Neuronal stem cell (in vitro differentiated cells): ENCODE measurements around the gene ACVR2A.

Experiments used
- DNase-seq: peaks from one replicate; pipeline ENCODE4 v3.0.0-alpha.2; 2013; ENCODE audit warnings: low spot score
- H2AFZ ChIP-seq: one replicate; pipeline ENCODE4 v1.6.1; 2013; ENCODE audit warnings: mild to moderate bottlenecking, low read length, inconsistent platforms
- H2AK5ac ChIP-seq: 2 replicates; pipeline ENCODE4 v1.6.1; 2013; ENCODE audit warnings: low read depth, mild to moderate bottlenecking, inconsistent platforms, low read length, moderate library complexity, mixed read lengths
- H2BK120ac ChIP-seq: 2 replicates; pipeline ENCODE4 v1.6.1; 2013; ENCODE audit warnings: low read depth, mild to moderate bottlenecking, inconsistent platforms, low read length, moderate library complexity, mixed read lengths
- H2BK12ac ChIP-seq: one replicate; pipeline ENCODE4 v1.6.1; 2013; ENCODE audit warnings: low read length, inconsistent platforms
- H2BK15ac ChIP-seq: 2 replicates; pipeline ENCODE4 v1.6.1; 2013; ENCODE audit warnings: mild to moderate bottlenecking, low read length, inconsistent platforms, mixed read lengths
- H2BK5ac ChIP-seq: one replicate; pipeline ENCODE4 v1.6.1; 2013; ENCODE audit warnings: inconsistent platforms, mild to moderate bottlenecking, low read length, moderate library complexity
- H3K14ac ChIP-seq: one replicate; pipeline ENCODE4 v1.6.1; 2013; ENCODE audit warnings: low read length, inconsistent platforms
- H3K18ac ChIP-seq: 2 replicates; pipeline ENCODE4 v1.6.1; 2013; ENCODE audit warnings: low read length, inconsistent platforms
- H3K23ac ChIP-seq: 2 replicates; pipeline ENCODE4 v1.6.1; 2013; ENCODE audit warnings: low read depth, mild to moderate bottlenecking, mixed read lengths, low read length, inconsistent platforms; ENCODE audit not compliant: poor library complexity
- H3K27ac ChIP-seq: replicated peaks from 3 replicates; pipeline ENCODE4 v1.5.1; 2013; ENCODE audit warnings: low read length, inconsistent platforms
- H3K27me3 ChIP-seq, 3 experiments: 2 replicates each; pipeline ENCODE4 v1.6.1; 2013; ENCODE audit warnings: low read length in 3 of 3, mild to moderate bottlenecking in 2 of 3, inconsistent platforms in 1 of 3, low read depth in 1 of 3, mixed read lengths in 1 of 3, moderate library complexity in 1 of 3; ENCODE audit not compliant: control insufficient read depth in 3 of 3, insufficient read depth in 3 of 3
- H3K36me3 ChIP-seq, 2 donors: replicated peaks in 1 of 2; 2 replicates each; pipeline ENCODE4 v1.6.1; 2013; ENCODE audit warnings: low read length in 2 of 2; ENCODE audit not compliant: control insufficient read depth in 2 of 2, insufficient read depth in 2 of 2
- H3K4ac ChIP-seq: 2 replicates; pipeline ENCODE4 v1.6.1; 2013; ENCODE audit warnings: inconsistent platforms, mild to moderate bottlenecking, low read length, moderate library complexity
- H3K4me1 ChIP-seq, 2 donors: 1 replicate in 1 of 2; 2 replicates in 1 of 2; pipeline ENCODE4 v1.6.1; 2013; ENCODE audit warnings: low read length in 2 of 2, low read depth in 1 of 2; ENCODE audit not compliant: control insufficient read depth in 2 of 2, insufficient read depth in 1 of 2
- H3K4me2 ChIP-seq: one replicate; pipeline ENCODE4 v1.6.1; 2013; ENCODE audit warnings: mild to moderate bottlenecking, low read length, inconsistent platforms; ENCODE audit not compliant: insufficient read depth, poor library complexity, severe bottlenecking
- H3K4me3 ChIP-seq, 2 donors: 2 replicates each; pipeline ENCODE4 v1.5.1; 2013; ENCODE audit warnings: low read length in 2 of 2, mild to moderate bottlenecking in 2 of 2, inconsistent platforms in 1 of 2, moderate library complexity in 1 of 2
- H3K79me1 ChIP-seq: one replicate; pipeline ENCODE4 v1.6.1; 2013; ENCODE audit warnings: low read depth, mild to moderate bottlenecking, inconsistent platforms, low read length, moderate library complexity
- H3K9ac ChIP-seq: one replicate; pipeline ENCODE4 v1.6.1; 2013; ENCODE audit warnings: mild to moderate bottlenecking, low read depth, low read length, inconsistent platforms; ENCODE audit not compliant: poor library complexity
- H3K9me3 ChIP-seq, 2 donors: replicated peaks in 1 of 2; 2 replicates each; pipeline versions ENCODE3 to v1.6.1; 2013; ENCODE audit warnings: low read length in 2 of 2, mild to moderate bottlenecking in 2 of 2, inconsistent platforms in 1 of 2, low read depth in 1 of 2, mixed read lengths in 1 of 2, moderate library complexity in 1 of 2; ENCODE audit not compliant: control insufficient read depth in 2 of 2, insufficient read depth in 1 of 2
- H4K8ac ChIP-seq: one replicate; pipeline ENCODE4 v1.6.1; 2013; ENCODE audit warnings: low read depth, mild to moderate bottlenecking, inconsistent platforms, low read length, moderate library complexity
- H4K91ac ChIP-seq: one replicate; pipeline ENCODE4 v1.6.1; 2013; ENCODE audit warnings: low read length, low read depth, mild to moderate bottlenecking, inconsistent platforms; ENCODE audit not compliant: poor library complexity
- WGBS, 2 donors: extraction: QIAGEN DNeasy Blood & Tissue Kit; methylation state at CpG; one replicate each; pipeline ENCODE4 v1.1.7; 2013; ENCODE audit warnings: missing lambda C conversion rate in 2 of 2, mixed read lengths in 1 of 2; ENCODE audit not compliant: insufficient read length in 2 of 2, insufficient replicate concordance in 1 of 2; ENCODE audit errors: extremely low coverage in 2 of 2; 5-methylcytosine and 5-hydroxymethylcytosine counted together

Gene ACVR2A

GRCh38 chr2:147939313-147939712 is 94.5 kb downstream of the ACVR2A start:
- no peaks in the 10 kb centered on the region for H3K79me1 ChIP-seq
- H3K23ac ChIP-seq: no peak overlapping the region
- WGBS, 2 donors: no CpG with 5 or more reads among the region's 1 CpG
- no peak overlapping the region for H3K18ac ChIP-seq
- no peak overlapping the region for H2BK120ac ChIP-seq
- H3K27ac ChIP-seq: no peak overlapping the region
- no peak overlapping the region for H4K91ac ChIP-seq
- H2AK5ac ChIP-seq: no peak overlapping the region
- H3K27me3 ChIP-seq: no peaks in the 10 kb centered on the region
- no peak overlapping the region for H3K14ac ChIP-seq
- no peak overlapping the region for H2BK15ac ChIP-seq
- no peaks in the 10 kb centered on the region for H3K4me1 ChIP-seq
- H3K9ac ChIP-seq: no peak overlapping the region
- no peak overlapping the region for H3K4me2 ChIP-seq
- no peak overlapping the region for H4K8ac ChIP-seq
- no peak overlapping the region for H2BK5ac ChIP-seq
- H2BK12ac ChIP-seq: no peak overlapping the region
- H3K4me3 ChIP-seq: no peak overlapping the region
- no peak overlapping the region for H3K4ac ChIP-seq
- peaks cover 5 to 96% of the 10 kb centered on the region in 2 donors for H3K36me3 ChIP-seq
- no peak for DNase-seq
- no peaks in the 10 kb centered on the region for H3K9me3 ChIP-seq
- H2AFZ ChIP-seq: no peak overlapping the region

GRCh38 chr2:147945660-147946059 is 100.8 kb downstream of the ACVR2A start:
- Histone ChIP-seq H3K23ac (no peak overlapping the region), H2BK12ac (no peak overlapping the region), H4K91ac (no peak overlapping the region), H3K79me1 (no peaks in the 10 kb centered on the region), H3K14ac (no peak overlapping the region), H2BK15ac (no peak overlapping the region), H3K4me2 (no peak overlapping the region), H3K4ac (no peak overlapping the region), H2BK5ac (no peak overlapping the region), H2AFZ (no peak overlapping the region), H3K27ac (no peak overlapping the region), H3K27me3 (no peaks in the 10 kb centered on the region), H3K4me3 (no peak overlapping the region), H4K8ac (no peak overlapping the region), H3K9me3 (no peaks in the 10 kb centered on the region), H2BK120ac (no peak overlapping the region), H3K36me3 (peaks cover 0 to 82% of the 10 kb centered on the region in 2 donors), H3K18ac (no peak overlapping the region), H2AK5ac (no peak overlapping the region), H3K9ac (no peak overlapping the region), H3K4me1 (no peaks in the 10 kb centered on the region)
- WGBS, 2 donors: no CpG with 5 or more reads among the region's 1 CpG
- peak; percentile 2 for DNase-seq

- DNase-seq: no peak
Observed at GRCh38 chr2:147952118-147952517, 107.3 kb downstream of the ACVR2A start.

GRCh38 chr2:147968571-147968970 is 123.7 kb downstream of the ACVR2A start:
- Histone ChIP-seq H3K4me1 (no peaks in the 10 kb centered on the region), H4K91ac (no peak overlapping the region), H3K18ac (no peak overlapping the region), H3K9me3 (peaks cover 0 to 38% of the 10 kb centered on the region in 2 donors), H2BK15ac (no peak overlapping the region), H2BK12ac (no peak overlapping the region), H3K27ac (no peak overlapping the region), H4K8ac (no peak overlapping the region), H2AK5ac (no peak overlapping the region), H3K36me3 (peaks cover under 1 to 75% of the 10 kb centered on the region in 2 donors), H3K4ac (no peak overlapping the region), H2BK5ac (no peak overlapping the region), H3K4me2 (no peak overlapping the region), H3K4me3 (no peak overlapping the region), H3K79me1 (peaks cover 2% of the 10 kb centered on the region), H2AFZ (no peak overlapping the region), H3K27me3 (no peaks in the 10 kb centered on the region), H3K9ac (no peak overlapping the region), H2BK120ac (no peak overlapping the region), H3K23ac (no peak overlapping the region), H3K14ac (no peak overlapping the region)
- DNase-seq: no peak
- no CpG with 5 or more reads among the region's 2 CpGs for WGBS, 2 donors

More at GRCh38 chr2:147952118-147952517, 107.3 kb downstream of the ACVR2A start:
- no peak overlapping the region for H4K91ac ChIP-seq
- no peak overlapping the region for H2AK5ac ChIP-seq
- H2BK120ac ChIP-seq: no peak overlapping the region
- H3K4me1 ChIP-seq: no peaks in the 10 kb centered on the region
- H3K4me2 ChIP-seq: no peak overlapping the region
- H3K79me1 ChIP-seq: no peaks in the 10 kb centered on the region
- H2AFZ ChIP-seq: no peak overlapping the region
- H2BK12ac ChIP-seq: no peak overlapping the region
- no peak overlapping the region for H4K8ac ChIP-seq
- no peak overlapping the region for H3K4me3 ChIP-seq
- H2BK5ac ChIP-seq: no peak overlapping the region
- H3K27ac ChIP-seq: no peak overlapping the region
- H2BK15ac ChIP-seq: no peak overlapping the region
- H3K9me3 ChIP-seq: no peaks in the 10 kb centered on the region
- H3K36me3 ChIP-seq: peaks cover 2 to 74% of the 10 kb centered on the region in 2 donors
- no peak overlapping the region for H3K23ac ChIP-seq
- H3K27me3 ChIP-seq: no peaks in the 10 kb centered on the region
- H3K9ac ChIP-seq: no peak overlapping the region
- H3K14ac ChIP-seq: no peak overlapping the region
- H3K4ac ChIP-seq: no peak overlapping the region
- H3K18ac ChIP-seq: no peak overlapping the region
